SK-N-MC (cell line): ENCODE results near the gene SH3BP5L.

Experiments used
- EZH2 ChIP-seq: fragments of 200-600 bp; sonication (generic); IDR thresholded peaks from one replicate; pipeline ENCODE4 v1.6.1; 2017; ENCODE audit warnings: antibody characterized with exemption
- FOXP2 ChIP-seq: optimal IDR thresholded peaks from 2 replicates; pipeline ENCODE3; 2011; ENCODE audit warnings: mild to moderate bottlenecking, moderate library complexity; ENCODE audit not compliant: insufficient read depth; ENCODE audit errors: extremely low read length, control extremely low read depth
- POLR2AphosphoS5 ChIP-seq: IDR thresholded peaks from 2 replicates; pipeline ENCODE4 v1.6.1; 2012; ENCODE audit warnings: mild to moderate bottlenecking, low read depth, low read length, borderline replicate concordance

DNA sequence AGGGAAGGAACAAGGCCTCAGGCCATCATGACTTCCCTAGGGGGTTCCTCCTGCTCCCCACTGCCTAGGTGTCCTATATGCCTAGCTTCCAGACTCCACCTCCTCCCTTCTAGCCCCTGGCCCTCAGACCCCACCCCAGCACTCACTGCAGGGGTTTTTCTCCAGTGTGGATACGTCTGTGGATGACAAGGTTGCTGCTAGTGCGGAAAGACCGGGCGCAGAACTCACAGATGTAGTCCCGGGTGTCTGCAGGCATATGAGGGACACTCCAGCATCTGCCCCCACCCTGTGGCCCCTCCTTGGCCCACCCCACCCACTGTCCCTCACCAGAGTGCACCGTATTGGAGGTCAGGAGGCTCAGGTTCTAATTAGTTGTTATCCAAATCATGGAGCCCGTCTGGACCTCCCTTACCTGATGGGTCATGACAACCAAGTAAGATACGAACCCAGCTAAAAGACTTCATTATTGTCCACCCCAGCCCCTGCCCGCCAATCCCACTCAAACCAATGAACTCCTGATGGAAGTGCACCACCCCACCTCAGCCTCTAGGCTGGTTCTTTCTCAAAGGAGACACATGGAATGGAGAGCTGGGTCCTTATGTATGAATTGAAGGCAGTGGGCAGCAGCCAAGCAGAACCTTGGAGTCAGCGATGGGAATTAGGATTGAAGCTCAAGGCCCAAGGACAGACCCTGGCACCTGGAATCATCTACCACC lies 25.0 kb upstream of the SH3BP5L start:
- TF ChIP-seq POLR2AphosphoS5 = no peak
- no peak for TF ChIP-seq EZH2
- TF ChIP-seq FOXP2 = no peak
